GF-D8 (cell line): ENCODE data around the gene ST7.

Experiments
- DNase-seq: peaks from one replicate; lab custom pipeline; 2025; lab: John Stamatoyannopoulos, UW

The ST7 gene

GRCh38 chr7:117067340-117067739, 114.0 kb downstream of the ST7 start:
- no peak for DNase-seq

GRCh38 chr7:117068511-117069145, 115.3 kb downstream of the ST7 start:
- no peak for DNase-seq

- DNase-seq = no peak
Measured at GRCh38 chr7:117069379-117069778, 116.1 kb downstream of the ST7 start.

GRCh38 chr7:117071551-117071950, 118.2 kb downstream of the ST7 start:
- no peak for DNase-seq

- peak; percentile 52 for DNase-seq
Measured at GRCh38 chr7:117072620-117073118, 119.4 kb downstream of the ST7 start.

- DNase-seq = no peak
Measured at GRCh38 chr7:117074378-117074777, 121.1 kb downstream of the ST7 start.

GRCh38 chr7:117075934-117076333, 122.6 kb downstream of the ST7 start:
- no peak for DNase-seq

GRCh38 chr7:117076426-117076943, 123.2 kb downstream of the ST7 start:
- no peak for DNase-seq

- DNase-seq = no peak
Measured at GRCh38 chr7:117077658-117078057, 124.4 kb downstream of the ST7 start.

- DNase-seq = no peak
Measured at GRCh38 chr7:117082647-117083046, 129.3 kb downstream of the ST7 start.

- no peak for DNase-seq
Measured at GRCh38 chr7:117083648-117084047, 130.3 kb downstream of the ST7 start.

- no peak for DNase-seq
Measured at GRCh38 chr7:117084286-117084685, 131.0 kb downstream of the ST7 start.

- DNase-seq = no peak
Measured at GRCh38 chr7:117085275-117085674, 132.0 kb downstream of the ST7 start.

- no peak for DNase-seq
Measured at GRCh38 chr7:117085769-117086463, 132.6 kb downstream of the ST7 start.

GRCh38 chr7:117086788-117087187, 133.5 kb downstream of the ST7 start:
- peak; percentile 48 for DNase-seq

GRCh38 chr7:117087639-117088396, 134.5 kb downstream of the ST7 start:
- DNase-seq = peak; percentile 32

GRCh38 chr7:117088623-117089194, 135.4 kb downstream of the ST7 start:
- no peak for DNase-seq

- DNase-seq = no peak
Measured at GRCh38 chr7:117090791-117091190, 137.5 kb downstream of the ST7 start.

- no peak for DNase-seq
Measured at GRCh38 chr7:117091721-117092120, 138.4 kb downstream of the ST7 start.

- no peak for DNase-seq
Measured at GRCh38 chr7:117092785-117093184, 139.5 kb downstream of the ST7 start.

- no peak for DNase-seq
Measured at GRCh38 chr7:117094457-117094856, 141.2 kb downstream of the ST7 start.

- DNase-seq = no peak
Measured at GRCh38 chr7:117095055-117095454, 141.8 kb downstream of the ST7 start.
